Measurements from ENCODE around the gene TMPRSS7.

DNA sequence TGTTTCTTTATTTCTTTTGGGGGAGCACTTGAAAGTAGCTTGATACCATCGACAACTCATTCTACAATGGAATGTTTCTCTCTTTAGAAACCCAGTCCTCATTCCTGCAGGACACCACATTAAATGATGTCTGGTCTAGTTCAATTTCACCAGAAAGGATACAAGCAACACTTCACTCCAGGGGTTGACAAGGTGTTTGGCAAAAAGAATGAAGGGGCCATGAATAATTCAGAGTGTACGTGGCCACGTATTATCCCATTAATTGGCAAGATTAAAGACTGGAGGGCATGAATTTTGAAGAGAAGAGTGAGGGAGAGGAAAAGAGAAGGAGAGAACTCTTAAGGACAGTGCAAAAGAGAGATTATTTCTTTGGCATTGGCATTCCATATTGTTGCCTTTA is 705 bp downstream of the TMPRSS7 start:
- TF ChIP-seq, protein P1, sequence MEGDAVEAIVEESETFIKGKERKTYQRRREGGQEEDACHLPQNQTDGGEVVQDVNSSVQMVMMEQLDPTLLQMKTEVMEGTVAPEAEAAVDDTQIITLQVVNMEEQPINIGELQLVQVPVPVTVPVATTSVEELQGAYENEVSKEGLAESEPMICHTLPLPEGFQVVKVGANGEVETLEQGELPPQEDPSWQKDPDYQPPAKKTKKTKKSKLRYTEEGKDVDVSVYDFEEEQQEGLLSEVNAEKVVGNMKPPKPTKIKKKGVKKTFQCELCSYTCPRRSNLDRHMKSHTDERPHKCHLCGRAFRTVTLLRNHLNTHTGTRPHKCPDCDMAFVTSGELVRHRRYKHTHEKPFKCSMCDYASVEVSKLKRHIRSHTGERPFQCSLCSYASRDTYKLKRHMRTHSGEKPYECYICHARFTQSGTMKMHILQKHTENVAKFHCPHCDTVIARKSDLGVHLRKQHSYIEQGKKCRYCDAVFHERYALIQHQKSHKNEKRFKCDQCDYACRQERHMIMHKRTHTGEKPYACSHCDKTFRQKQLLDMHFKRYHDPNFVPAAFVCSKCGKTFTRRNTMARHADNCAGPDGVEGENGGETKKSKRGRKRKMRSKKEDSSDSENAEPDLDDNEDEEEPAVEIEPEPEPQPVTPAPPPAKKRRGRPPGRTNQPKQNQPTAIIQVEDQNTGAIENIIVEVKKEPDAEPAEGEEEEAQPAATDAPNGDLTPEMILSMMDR (IDR thresholded peaks at IDR 0.05; ENCODE audit: low read depth, low read length), result no peak
- TF ChIP-seq EZH2phosphoT487 (IDR thresholded peaks at IDR 0.05; ENCODE audit: low read depth), result no peak
